Stomach (tissue), 4 donors: ENCODE measurements around the gene HBE1.
"Not testable (repeated sequence)": the region's sequence is repeated elsewhere in the genome, so short reads cannot be mapped to it uniquely, and the experiment has no call there.

ENCODE experiments used
- CTCF ChIP-seq, 7 experiments: fragments of 450-650 bp in 4 of 7; fragments of 200-600 bp in 3 of 7; sonication (generic) in 3 of 7; IDR thresholded peaks; one replicate each; pipeline ENCODE4 v1.5.1; 2016 to 2019; ENCODE audit warnings: antibody characterized with exemption in 7 of 7, control low read depth in 2 of 7, mild to moderate bottlenecking in 1 of 7
- EP300 ChIP-seq: sonication (generic); formaldehyde crosslinking; IDR thresholded peaks from one replicate; pipeline ENCODE4 v1.6.1; 2017; ENCODE audit warnings: antibody characterized with exemption

GRCh38 chr11:5253440-5253839, 16.3 kb downstream of the HBE1 start:
- not testable (repeated sequence) for TF ChIP-seq CTCF (IDR thresholded peaks at IDR 0.05); EP300
